Neural progenitor cell (in vitro differentiated cells): Measurements from ENCODE around the gene PYGM. TPM values are rescaled to one million over a fixed set of nuclear protein-coding genes. Genes with fewer than 3 reads are reported as not detected.

Experiments used
- DNase-seq: peaks from one replicate; pipeline ENCODE4 v3.0.0-alpha.2; 2016; ENCODE audit warnings: low spot score
- H2AFZ ChIP-seq: fragments of 200-600 bp; sonication (generic); replicated peaks from 2 replicates; pipeline ENCODE4 v1.6.1; 2016; ENCODE audit warnings: antibody characterized with exemption
- H3F3A ChIP-seq: fragments of 200-600 bp; sonication (generic); 2 replicates; pipeline ENCODE4 v1.6.1; 2016; ENCODE audit warnings: antibody characterized with exemption, low read depth
- H3K27ac ChIP-seq: fragments of 200-600 bp; sonication (generic); 2 replicates; pipeline ENCODE4 v1.5.1; 2016; ENCODE audit warnings: mild to moderate bottlenecking
- H3K27me3 ChIP-seq: fragments of 200-600 bp; sonication (generic); 2 replicates; pipeline ENCODE4 v1.6.1; 2016; ENCODE audit warnings: mild to moderate bottlenecking, moderate library complexity
- H3K36me3 ChIP-seq: fragments of 200-600 bp; sonication (generic); 2 replicates; pipeline ENCODE4 v1.5.1; 2016
- H3K4me1 ChIP-seq: fragments of 200-600 bp; sonication (generic); 2 replicates; pipeline ENCODE4 v1.6.1; 2016; ENCODE audit warnings: mixed run types
- H3K4me2 ChIP-seq: fragments of 200-600 bp; sonication (generic); 2 replicates; pipeline ENCODE4 v1.6.1; 2016
- H3K4me3 ChIP-seq: fragments of 200-600 bp; sonication (generic); 2 replicates; pipeline ENCODE4 v1.5.1; 2016
- H3K79me2 ChIP-seq: fragments of 200-600 bp; sonication (generic); 2 replicates; pipeline ENCODE4 v1.6.1; 2016; ENCODE audit warnings: low read depth
- H3K9ac ChIP-seq: fragments of 200-600 bp; sonication (generic); 2 replicates; pipeline ENCODE4 v1.6.1; 2016
- H3K9me3 ChIP-seq: fragments of 200-600 bp; sonication (generic); 2 replicates; pipeline ENCODE4 v1.5.1; 2016; ENCODE audit warnings: low read depth
- H4K20me1 ChIP-seq: fragments of 200-600 bp; sonication (generic); 2 replicates; pipeline ENCODE4 v1.6.1; 2016; ENCODE audit warnings: low read depth
- H3K27ac Mint-ChIP-seq: 3 replicates; pipeline ENCODE4 v1.8.0; 2021; ENCODE audit warnings: mixed read lengths
- H3K27me3 Mint-ChIP-seq: 2 replicates; pipeline ENCODE4 v1.8.0; 2022; ENCODE audit warnings: low read depth, mild to moderate bottlenecking, inconsistent platforms, moderate library complexity, mixed read lengths; ENCODE audit not compliant: insufficient read depth
- H3K36me3 Mint-ChIP-seq: 3 replicates; pipeline ENCODE4 v1.8.0; 2021; ENCODE audit warnings: mixed read lengths
- H3K4me1 Mint-ChIP-seq: 3 replicates; pipeline ENCODE4 v1.8.0; 2021; ENCODE audit warnings: mixed read lengths
- H3K4me3 Mint-ChIP-seq: 3 replicates; pipeline ENCODE4 v1.8.0; 2021; ENCODE audit warnings: mild to moderate bottlenecking, moderate library complexity, mixed read lengths
- H3K9me3 Mint-ChIP-seq: 3 replicates; pipeline ENCODE4 v1.8.0; 2020; ENCODE audit warnings: mixed read lengths
- EZH2 ChIP-seq: fragments of 200-600 bp; sonication (generic); IDR thresholded peaks from 2 replicates; pipeline ENCODE4 v1.6.1; 2017; ENCODE audit warnings: antibody characterized with exemption, mild to moderate bottlenecking, moderate library complexity
- EZH2phosphoT487 ChIP-seq: fragments of 200-600 bp; sonication (generic); IDR thresholded peaks from 2 replicates; pipeline ENCODE4 v1.6.1; 2017; ENCODE audit warnings: antibody characterized with exemption
- total RNA-seq: library from RNA; depleted of rRNA; stranded (reverse); fragments of >200 nt; gene quantifications from 2 replicates; pipeline ENCODE4 v1.2.3, GENCODE V29; 2015; ENCODE audit warnings: low replicate concordance
- TF ChIP-seq, protein P1 (sequence below): fragments of 200-600 bp; sonication (generic); IDR thresholded peaks from 2 replicates; pipeline ENCODE4 v1.5.1; 2017; ENCODE audit warnings: antibody characterized with exemption, mild to moderate bottlenecking

The PYGM gene
- total RNA-seq, 1 donor from 2014 or later = 1.4 TPM

DNA sequence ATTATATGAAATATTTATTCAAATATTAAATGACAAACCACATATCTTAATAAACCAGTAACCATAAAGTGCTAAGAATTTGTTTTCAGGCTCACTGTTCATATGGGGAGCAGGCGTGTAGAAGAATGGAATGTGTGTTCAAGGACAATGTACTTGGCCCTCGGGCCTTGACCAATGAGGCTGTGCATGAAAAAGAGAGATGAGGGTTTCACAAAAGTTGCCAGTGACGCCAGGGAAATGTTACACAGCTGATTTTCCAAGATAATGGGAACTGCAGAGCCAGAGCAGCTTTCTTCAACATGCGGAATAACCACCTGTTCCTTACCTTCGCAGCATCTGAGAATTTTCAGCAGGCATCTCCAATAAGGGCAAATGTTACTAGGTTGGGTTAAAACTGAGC is 14.4 kb upstream of the PYGM start:
- no peak for DNase-seq
- H4K20me1 ChIP-seq = peaks cover 84% of the 10 kb centered on the region

GRCh38 chr11:64772303-64773018 is 12.7 kb upstream of the PYGM start:
- Histone ChIP-seq H4K20me1 (peaks cover 100% of the 10 kb centered on the region), H3K79me2 (peaks cover 100% of the 10 kb centered on the region), H2AFZ (no peak overlapping the region)

More for the DNA sequence above, 14.4 kb upstream of the PYGM start:
- peaks cover 62% of the 10 kb centered on the region for H3K36me3 Mint-ChIP-seq
- H3K36me3 ChIP-seq = peaks cover 66% of the 10 kb centered on the region
- peaks cover 85% of the 10 kb centered on the region for H3K79me2 ChIP-seq
- peaks cover 35% of the 10 kb centered on the region for H3K4me1 Mint-ChIP-seq
- H3F3A ChIP-seq = peaks cover 90% of the 10 kb centered on the region
- H3K9me3 ChIP-seq = no peaks in the 10 kb centered on the region
- no peaks in the 10 kb centered on the region for H3K9me3 Mint-ChIP-seq
- H3K27me3 ChIP-seq = no peaks in the 10 kb centered on the region
- peaks cover 21% of the 10 kb centered on the region for H3K4me1 ChIP-seq
- H3K4me2 ChIP-seq = no peak overlapping the region
- no peak overlapping the region for H3K4me3 ChIP-seq
- H3K27me3 Mint-ChIP-seq = peaks cover 8% of the 10 kb centered on the region
- no peak overlapping the region for H3K4me3 Mint-ChIP-seq
- H3K27ac ChIP-seq = no peak overlapping the region
- TF ChIP-seq, protein P1, sequence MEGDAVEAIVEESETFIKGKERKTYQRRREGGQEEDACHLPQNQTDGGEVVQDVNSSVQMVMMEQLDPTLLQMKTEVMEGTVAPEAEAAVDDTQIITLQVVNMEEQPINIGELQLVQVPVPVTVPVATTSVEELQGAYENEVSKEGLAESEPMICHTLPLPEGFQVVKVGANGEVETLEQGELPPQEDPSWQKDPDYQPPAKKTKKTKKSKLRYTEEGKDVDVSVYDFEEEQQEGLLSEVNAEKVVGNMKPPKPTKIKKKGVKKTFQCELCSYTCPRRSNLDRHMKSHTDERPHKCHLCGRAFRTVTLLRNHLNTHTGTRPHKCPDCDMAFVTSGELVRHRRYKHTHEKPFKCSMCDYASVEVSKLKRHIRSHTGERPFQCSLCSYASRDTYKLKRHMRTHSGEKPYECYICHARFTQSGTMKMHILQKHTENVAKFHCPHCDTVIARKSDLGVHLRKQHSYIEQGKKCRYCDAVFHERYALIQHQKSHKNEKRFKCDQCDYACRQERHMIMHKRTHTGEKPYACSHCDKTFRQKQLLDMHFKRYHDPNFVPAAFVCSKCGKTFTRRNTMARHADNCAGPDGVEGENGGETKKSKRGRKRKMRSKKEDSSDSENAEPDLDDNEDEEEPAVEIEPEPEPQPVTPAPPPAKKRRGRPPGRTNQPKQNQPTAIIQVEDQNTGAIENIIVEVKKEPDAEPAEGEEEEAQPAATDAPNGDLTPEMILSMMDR = no peak
- TF ChIP-seq EZH2 = no peak
- TF ChIP-seq EZH2phosphoT487 = no peak
- H3K9ac ChIP-seq = no peak overlapping the region
- H2AFZ ChIP-seq = no peak overlapping the region
- H3K27ac Mint-ChIP-seq = no peak overlapping the region

DNA sequence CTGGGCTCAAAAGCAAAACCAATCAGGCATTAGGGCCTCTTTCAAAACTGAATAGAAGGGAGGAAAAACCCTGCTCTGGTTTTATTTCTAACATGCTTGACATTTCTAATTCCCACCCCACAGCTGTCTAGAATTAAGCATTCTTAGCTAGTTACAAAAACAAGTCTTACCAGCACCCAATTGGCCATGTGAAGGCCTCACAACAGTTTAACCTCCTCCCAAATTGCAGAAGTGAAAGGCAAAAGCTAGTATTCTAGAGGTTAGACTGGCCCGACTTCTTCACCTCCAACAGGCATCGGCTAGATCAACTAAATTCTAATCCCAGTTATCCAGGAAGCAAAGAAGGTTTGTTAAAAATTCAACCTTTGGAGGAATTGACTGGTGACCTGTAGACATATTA is 12.1 kb upstream of the PYGM start:
- Mint-ChIP-seq H3K9me3 (no peaks in the 10 kb centered on the region), H3K4me3 (no peak overlapping the region), H3K36me3 (peaks cover 70% of the 10 kb centered on the region), H3K27me3 (peaks cover 4% of the 10 kb centered on the region), H3K4me1 (peaks cover 41% of the 10 kb centered on the region), H3K27ac (no peak overlapping the region)
- Histone ChIP-seq H3K79me2 (peaks cover 100% of the 10 kb centered on the region), H3K9ac (no peak overlapping the region), H2AFZ (no peak overlapping the region), H4K20me1 (peaks cover 100% of the 10 kb centered on the region), H3K9me3 (no peaks in the 10 kb centered on the region), H3K4me3 (no peak overlapping the region), H3K36me3 (peaks cover 76% of the 10 kb centered on the region), H3K4me2 (no peak overlapping the region), H3K4me1 (peaks cover 20% of the 10 kb centered on the region), H3K27me3 (no peaks in the 10 kb centered on the region), H3K27ac (peak overlapping the region; percentile 33), H3F3A (peaks cover 99% of the 10 kb centered on the region)
- TF ChIP-seq EZH2phosphoT487 = no peak
- no peak for TF ChIP-seq EZH2
- TF ChIP-seq, protein P1 = no peak
- no peak for DNase-seq

More at GRCh38 chr11:64772303-64773018, 12.7 kb upstream of the PYGM start:
- H3K4me3 ChIP-seq = no peak overlapping the region
- no peaks in the 10 kb centered on the region for H3K27me3 ChIP-seq
- peaks cover 76% of the 10 kb centered on the region for H3K36me3 Mint-ChIP-seq
- H3K4me3 Mint-ChIP-seq = no peak overlapping the region
- peaks cover 44% of the 10 kb centered on the region for H3K4me1 Mint-ChIP-seq
- no peak for DNase-seq
- peaks cover 21% of the 10 kb centered on the region for H3K4me1 ChIP-seq
- no peaks in the 10 kb centered on the region for H3K9me3 ChIP-seq
- H3K4me2 ChIP-seq = no peak overlapping the region
- no peaks in the 10 kb centered on the region for H3K9me3 Mint-ChIP-seq
- no peak overlapping the region for H3K27ac Mint-ChIP-seq
- H3K36me3 ChIP-seq = peaks cover 76% of the 10 kb centered on the region
- no peak overlapping the region for H3K27ac ChIP-seq
- H3K27me3 Mint-ChIP-seq = peaks cover 10% of the 10 kb centered on the region
- H3F3A ChIP-seq = peaks cover 99% of the 10 kb centered on the region
- TF ChIP-seq, protein P1 = no peak
- TF ChIP-seq EZH2 (no peak), EZH2phosphoT487 (no peak)
- no peak overlapping the region for H3K9ac ChIP-seq
